Amygdala (tissue), 56 donors: ENCODE results near the gene GLB1L3.
A peak's percentile ranks its signal among the peaks of the same experiment; 100 is the strongest.

Experiments used
- DNase-seq, 56 donors: peaks; one replicate each; lab custom pipeline; 2025; lab: John Stamatoyannopoulos, UW

GLB1L3 gene, protein sequence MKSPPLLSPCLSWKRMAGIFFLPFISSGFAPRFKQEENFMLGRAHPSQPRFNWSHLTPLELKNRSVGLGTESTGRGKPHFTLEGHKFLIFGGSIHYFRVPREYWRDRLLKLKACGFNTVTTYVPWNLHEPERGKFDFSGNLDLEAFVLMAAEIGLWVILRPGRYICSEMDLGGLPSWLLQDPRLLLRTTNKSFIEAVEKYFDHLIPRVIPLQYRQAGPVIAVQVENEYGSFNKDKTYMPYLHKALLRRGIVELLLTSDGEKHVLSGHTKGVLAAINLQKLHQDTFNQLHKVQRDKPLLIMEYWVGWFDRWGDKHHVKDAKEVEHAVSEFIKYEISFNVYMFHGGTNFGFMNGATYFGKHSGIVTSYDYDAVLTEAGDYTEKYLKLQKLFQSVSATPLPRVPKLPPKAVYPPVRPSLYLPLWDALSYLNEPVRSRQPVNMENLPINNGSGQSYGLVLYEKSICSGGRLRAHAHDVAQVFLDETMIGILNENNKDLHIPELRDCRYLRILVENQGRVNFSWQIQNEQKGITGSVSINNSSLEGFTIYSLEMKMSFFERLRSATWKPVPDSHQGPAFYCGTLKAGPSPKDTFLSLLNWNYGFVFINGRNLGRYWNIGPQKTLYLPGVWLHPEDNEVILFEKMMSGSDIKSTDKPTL

GRCh38 chr11:134275534-134276395, at the start of gene GLB1L3:
GLB1L3 (plus strand) TSS chr11:134276379; CDS start chr11:134276741, 362 bp downstream.
- peak in 29 of 56 donors; percentile 7 to 65 (median 32) for DNase-seq

GRCh38 chr11:134226806-134227325, 49.3 kb upstream of the GLB1L3 start:
- no peak for DNase-seq

- no peak for DNase-seq
Measured at GRCh38 chr11:134228625-134229024, 47.6 kb upstream of the GLB1L3 start.

GRCh38 chr11:134229126-134229790, 46.9 kb upstream of the GLB1L3 start:
- DNase-seq, result no peak

GRCh38 chr11:134230339-134230738, 45.8 kb upstream of the GLB1L3 start:
- no peak for DNase-seq

GRCh38 chr11:134231958-134232659, 44.1 kb upstream of the GLB1L3 start:
- no peak for DNase-seq

DNA sequence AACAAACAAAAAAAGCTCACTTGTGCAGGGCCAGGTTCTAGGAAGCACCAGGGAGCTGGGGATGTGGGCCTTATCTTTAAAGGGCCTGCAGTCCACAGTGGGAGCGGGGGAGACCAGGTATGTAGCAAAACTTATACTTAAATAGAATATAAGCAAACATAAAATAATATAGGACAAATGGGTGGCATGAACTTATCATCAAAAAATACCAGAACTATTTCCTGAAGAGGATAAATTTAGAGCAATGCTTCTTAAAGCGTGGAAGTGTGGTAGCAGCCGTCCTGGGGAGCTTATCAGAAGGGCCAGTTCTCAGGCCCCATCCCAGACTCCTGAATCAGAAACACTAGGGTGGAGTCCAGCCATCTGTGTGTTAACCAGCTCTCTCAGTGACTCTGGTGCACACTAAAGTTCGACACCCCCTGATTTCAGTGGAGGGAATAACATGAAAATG, 42.4 kb upstream of the GLB1L3 start:
- no peak for DNase-seq

- DNase-seq, result no peak
Measured at GRCh38 chr11:134235399-134235798, 40.8 kb upstream of the GLB1L3 start.

DNA sequence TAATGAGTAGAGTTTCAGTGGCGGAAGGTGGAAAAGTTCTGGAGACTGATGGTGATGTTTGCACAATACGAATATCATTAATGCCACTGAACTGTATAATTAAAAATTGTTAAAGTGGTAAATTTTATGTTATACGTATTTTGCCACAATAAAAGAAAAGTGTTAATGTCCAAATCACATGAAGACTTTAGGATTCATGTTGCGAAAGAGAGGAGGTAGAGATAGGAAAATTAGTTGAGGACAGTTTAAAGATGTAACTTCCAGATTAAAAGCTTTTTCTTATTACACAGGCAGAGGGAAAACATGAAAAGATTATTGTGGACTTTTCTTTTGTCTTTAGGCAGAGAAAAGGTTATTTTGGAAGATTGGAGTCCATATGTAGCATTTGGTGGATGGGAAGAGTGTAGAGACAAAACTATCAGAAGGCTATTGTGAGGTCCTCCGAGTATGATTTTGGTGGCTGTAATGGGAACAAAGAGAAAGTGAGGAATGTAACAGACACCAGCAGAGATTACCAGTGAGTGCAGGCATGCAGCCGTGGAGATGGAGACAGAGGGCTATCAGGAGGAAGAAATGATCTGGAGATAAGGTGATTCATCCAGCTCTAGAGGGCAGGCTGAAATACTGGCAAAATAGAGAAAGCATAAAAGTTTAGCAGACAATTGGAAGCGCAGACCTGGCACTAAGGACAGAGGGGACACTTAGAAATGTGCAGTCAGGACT, 39.2 kb upstream of the GLB1L3 start:
- no peak for DNase-seq

GRCh38 chr11:134237557-134237922, 38.6 kb upstream of the GLB1L3 start:
- DNase-seq, result no peak

GRCh38 chr11:134238956-134239355, 37.2 kb upstream of the GLB1L3 start:
- DNase-seq, result no peak

- DNase-seq, result no peak
Measured at GRCh38 chr11:134240592-134240991, 35.6 kb upstream of the GLB1L3 start.

DNA sequence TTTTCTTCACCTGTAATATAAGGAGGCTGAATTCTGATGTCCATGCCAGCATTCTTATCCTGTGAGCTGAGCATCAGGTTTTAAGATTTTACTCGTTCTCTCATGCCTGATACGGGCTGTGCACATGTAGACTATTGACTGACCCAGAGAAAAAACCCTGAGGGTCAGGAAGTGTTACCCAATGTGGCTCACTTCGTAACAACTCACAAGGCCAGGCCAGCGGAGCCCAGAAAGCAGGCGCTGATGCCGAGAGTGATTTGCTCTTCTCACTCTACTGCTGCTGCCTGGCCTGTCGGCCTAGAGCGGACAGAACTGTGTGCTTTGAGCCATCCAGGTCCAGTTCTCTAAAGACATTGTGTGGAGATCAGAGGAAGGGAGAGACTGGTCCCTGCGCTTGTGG, 33.8 kb upstream of the GLB1L3 start:
- DNase-seq, result no peak

GRCh38 chr11:134243913-134244312, 32.3 kb upstream of the GLB1L3 start:
- no peak for DNase-seq

GRCh38 chr11:134244593-134244992, 31.6 kb upstream of the GLB1L3 start:
- no peak for DNase-seq

- no peak for DNase-seq
Measured at GRCh38 chr11:134245434-134245833, 30.7 kb upstream of the GLB1L3 start.

GRCh38 chr11:134246100-134246499, 30.1 kb upstream of the GLB1L3 start:
- DNase-seq, result no peak

- no peak for DNase-seq
Measured at GRCh38 chr11:134246678-134247077, 29.5 kb upstream of the GLB1L3 start.

GRCh38 chr11:134248910-134249480, 27.2 kb upstream of the GLB1L3 start:
- no peak for DNase-seq
